Gastrocnemius medialis (tissue), 4 donors: ENCODE measurements around the gene ST14.

Experiments used
- POLR2A ChIP-seq, 2 donors: fragments of 450-650 bp; IDR thresholded peaks; one replicate each; pipeline ENCODE4 v1.6.1; 2017; ENCODE audit warnings: antibody characterized with exemption in 2 of 2, mild to moderate bottlenecking in 2 of 2, moderate library complexity in 2 of 2
- TF ChIP-seq, protein P1 (sequence below), 5 experiments: fragments of 450-650 bp in 3 of 5; fragments of 200-600 bp in 2 of 5; sonication (generic) in 2 of 5; IDR thresholded peaks in 4 of 5; conservative IDR thresholded peaks in 1 of 5; 1 replicate in 4 of 5; 2 replicates in 1 of 5; pipeline ENCODE4 v1.5.1; 2016 to 2019; ENCODE audit warnings: antibody characterized with exemption in 5 of 5, mild to moderate bottlenecking in 3 of 5, moderate library complexity in 3 of 5

DNA sequence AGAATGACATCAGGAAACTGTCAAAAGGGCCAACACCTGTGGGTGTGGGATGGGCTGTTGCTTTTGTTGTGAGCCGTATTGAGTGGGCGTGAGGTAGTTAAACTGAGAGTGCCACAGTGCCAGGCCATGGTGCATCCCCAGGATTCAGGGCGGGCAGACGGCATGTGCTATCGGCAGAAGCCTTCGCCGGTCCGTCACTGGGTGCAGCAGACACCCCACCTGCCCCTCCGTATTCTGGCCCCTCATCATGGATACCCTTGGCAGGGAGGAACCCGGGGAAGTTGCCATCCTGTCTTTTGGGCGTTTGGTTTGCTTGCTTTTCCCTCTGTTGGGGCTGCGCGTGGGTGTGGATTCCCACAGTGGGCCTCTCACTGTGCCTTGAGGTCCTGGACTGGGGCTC lies 27.5 kb downstream of the ST14 start:
- TF ChIP-seq, protein P1, sequence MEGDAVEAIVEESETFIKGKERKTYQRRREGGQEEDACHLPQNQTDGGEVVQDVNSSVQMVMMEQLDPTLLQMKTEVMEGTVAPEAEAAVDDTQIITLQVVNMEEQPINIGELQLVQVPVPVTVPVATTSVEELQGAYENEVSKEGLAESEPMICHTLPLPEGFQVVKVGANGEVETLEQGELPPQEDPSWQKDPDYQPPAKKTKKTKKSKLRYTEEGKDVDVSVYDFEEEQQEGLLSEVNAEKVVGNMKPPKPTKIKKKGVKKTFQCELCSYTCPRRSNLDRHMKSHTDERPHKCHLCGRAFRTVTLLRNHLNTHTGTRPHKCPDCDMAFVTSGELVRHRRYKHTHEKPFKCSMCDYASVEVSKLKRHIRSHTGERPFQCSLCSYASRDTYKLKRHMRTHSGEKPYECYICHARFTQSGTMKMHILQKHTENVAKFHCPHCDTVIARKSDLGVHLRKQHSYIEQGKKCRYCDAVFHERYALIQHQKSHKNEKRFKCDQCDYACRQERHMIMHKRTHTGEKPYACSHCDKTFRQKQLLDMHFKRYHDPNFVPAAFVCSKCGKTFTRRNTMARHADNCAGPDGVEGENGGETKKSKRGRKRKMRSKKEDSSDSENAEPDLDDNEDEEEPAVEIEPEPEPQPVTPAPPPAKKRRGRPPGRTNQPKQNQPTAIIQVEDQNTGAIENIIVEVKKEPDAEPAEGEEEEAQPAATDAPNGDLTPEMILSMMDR (IDR thresholded peaks at IDR 0.05 in 4 of 5, conservative IDR thresholded peaks at IDR 0.05 in 1 of 5): no peak
- no peak for TF ChIP-seq POLR2A (IDR thresholded peaks at IDR 0.05)
